GM18526 (cell line): ENCODE results near the gene CASR.

Source experiments
- POLR2A ChIP-seq: IDR thresholded peaks from 3 replicates; pipeline ENCODE4 v1.6.1; 2011; ENCODE audit not compliant: insufficient read length; ENCODE audit errors: extremely low read depth

CASR gene

GRCh38 chr3:122208579-122208978, 25.1 kb downstream of the CASR start:
- TF ChIP-seq POLR2A: no peak

- TF ChIP-seq POLR2A: no peak
These were observed 30.2 kb downstream of the CASR start for GRCh38 chr3:122213650-122214049.

- TF ChIP-seq POLR2A: no peak
These were observed 31.2 kb downstream of the CASR start for GRCh38 chr3:122214711-122215110.

GRCh38 chr3:122215592-122216298, 32.3 kb downstream of the CASR start:
- no peak for TF ChIP-seq POLR2A

GRCh38 chr3:122217901-122218300, 34.4 kb downstream of the CASR start:
- no peak for TF ChIP-seq POLR2A

- no peak for TF ChIP-seq POLR2A
These were observed 35.9 kb downstream of the CASR start for GRCh38 chr3:122219242-122219872.

GRCh38 chr3:122227036-122227781, 43.7 kb downstream of the CASR start:
- TF ChIP-seq POLR2A: no peak

GRCh38 chr3:122230174-122230573, 46.7 kb downstream of the CASR start:
- TF ChIP-seq POLR2A: no peak

GRCh38 chr3:122231465-122232157, 48.1 kb downstream of the CASR start:
- TF ChIP-seq POLR2A: no peak

- TF ChIP-seq POLR2A: no peak
These were observed 49.0 kb downstream of the CASR start for GRCh38 chr3:122232485-122232884.

GRCh38 chr3:122233101-122233952, 49.9 kb downstream of the CASR start:
- TF ChIP-seq POLR2A: no peak

GRCh38 chr3:122234117-122234516, 50.6 kb downstream of the CASR start:
- TF ChIP-seq POLR2A: no peak

GRCh38 chr3:122235147-122235546, 51.7 kb downstream of the CASR start:
- no peak for TF ChIP-seq POLR2A

- no peak for TF ChIP-seq POLR2A
These were observed 55.6 kb downstream of the CASR start for GRCh38 chr3:122239112-122239511.
